ENCODE measurements around the gene CEBPZOS. TPM values are rescaled to one million over a fixed set of nuclear protein-coding genes. Genes with fewer than 3 reads are reported as not detected.

The CEBPZOS gene
- polyA plus RNA-seq, 1 experiment, result 24.6 TPM

GRCh38 chr2:37243435-37243834 lies 47.1 kb downstream of the CEBPZOS start:
- no peak for DNase-seq (ENCODE audit: low read depth)
- CTCF ChIA-PET, result interaction anchor here (0.5 kb wide), 1 partner anchor 1322 kb away, joined by 3 read pairs; no protein-coding TSS in a partner anchor
- Histone ChIP-seq H3K27me3 (ENCODE audit: control insufficient read depth, insufficient read depth, low read length) (no peaks in the 10 kb centered on the region), H3K36me3 (ENCODE audit: control insufficient read depth, insufficient read depth, low read length) (peaks cover 5% of the 10 kb centered on the region; the same call in 1 of the 2 replicates), H3K4me3 (ENCODE audit: low read depth, low read length) (no peak overlapping the region)
- POLR2A ChIA-PET, result no interaction called here
- TF ChIP-seq CTCF (IDR thresholded peaks at IDR 0.05; ENCODE audit: insufficient read depth, low read depth, low read length), result no peak

- Histone ChIP-seq H3K36me3 (ENCODE audit: control insufficient read depth, insufficient read depth, low read length) (peaks cover 5% of the 10 kb centered on the region; the same call in 1 of the 2 replicates), H3K4me3 (ENCODE audit: low read depth, low read length) (no peak overlapping the region), H3K27me3 (ENCODE audit: control insufficient read depth, insufficient read depth, low read length) (no peaks in the 10 kb centered on the region)
- TF ChIP-seq CTCF (IDR thresholded peaks at IDR 0.05; ENCODE audit: insufficient read depth, low read depth, low read length), result no peak
- CTCF ChIA-PET, result interaction anchor here (0.5 kb wide), 1 partner anchor 1321 kb away, joined by 3 read pairs; no protein-coding TSS in a partner anchor
- DNase-seq (ENCODE audit: low read depth), result no peak
- POLR2A ChIA-PET, result no interaction called here
Measured at GRCh38 chr2:37244017-37244416, 47.7 kb downstream of the CEBPZOS start.

GRCh38 chr2:37244755-37245154 lies 48.5 kb downstream of the CEBPZOS start:
- DNase-seq (ENCODE audit: low read depth), result no peak
- Histone ChIP-seq H3K27me3 (ENCODE audit: control insufficient read depth, insufficient read depth, low read length) (no peaks in the 10 kb centered on the region), H3K4me3 (ENCODE audit: low read depth, low read length) (no peak overlapping the region), H3K36me3 (ENCODE audit: control insufficient read depth, insufficient read depth, low read length) (peaks cover 3% of the 10 kb centered on the region; the same call in 1 of the 2 replicates)
- POLR2A ChIA-PET, result no interaction called here
- no peak for TF ChIP-seq CTCF (IDR thresholded peaks at IDR 0.05; ENCODE audit: insufficient read depth, low read depth, low read length)
- CTCF ChIA-PET, result no interaction called here

GRCh38 chr2:37246205-37246604 lies 49.9 kb downstream of the CEBPZOS start:
- TF ChIP-seq CTCF (IDR thresholded peaks at IDR 0.05; ENCODE audit: insufficient read depth, low read depth, low read length), result no peak

GRCh38 chr2:37250869-37251740 lies 54.8 kb downstream of the CEBPZOS start:
- TF ChIP-seq CTCF (IDR thresholded peaks at IDR 0.05; ENCODE audit: insufficient read depth, low read depth, low read length), result no peak
- no peak for DNase-seq (ENCODE audit: low read depth)
- ChIA-PET CTCF (no interaction called here), POLR2A (no interaction called here)
- Histone ChIP-seq H3K27me3 (ENCODE audit: control insufficient read depth, insufficient read depth, low read length) (no peaks in the 10 kb centered on the region), H3K36me3 (ENCODE audit: control insufficient read depth, insufficient read depth, low read length) (peaks cover 2% of the 10 kb centered on the region; the same call in 1 of the 2 replicates), H3K4me3 (ENCODE audit: low read depth, low read length) (no peak overlapping the region)

More at GRCh38 chr2:37246205-37246604, 49.9 kb downstream of the CEBPZOS start:
- H3K27me3 ChIP-seq (ENCODE audit: control insufficient read depth, insufficient read depth, low read length), result no peaks in the 10 kb centered on the region
- peaks cover 3% of the 10 kb centered on the region; the same call in 1 of the 2 replicates for H3K36me3 ChIP-seq (ENCODE audit: control insufficient read depth, insufficient read depth, low read length)
- no peak for DNase-seq (ENCODE audit: low read depth)
- no peak overlapping the region for H3K4me3 ChIP-seq (ENCODE audit: low read depth, low read length)
- ChIA-PET POLR2A (no interaction called here), CTCF (no interaction called here)

Other genes starting within 250 kb of the CEBPZOS start
- 8.5 and 18.0 TPM in 2 replicates for gene STRN, start 230.0 kb upstream of the CEBPZOS start, polyA plus RNA-seq (2011; rRNA removed)
- gene HEATR5B, start 112.1 kb upstream of the CEBPZOS start, polyA plus RNA-seq (2011; rRNA removed), result 10.4 and 17.3 TPM in 2 replicates
- gene GPATCH11, start 112.0 kb upstream of the CEBPZOS start, polyA plus RNA-seq (2011; rRNA removed), result 2.0 and 4.0 TPM in 2 replicates
- gene EIF2AK2, start 39.5 kb upstream of the CEBPZOS start, polyA plus RNA-seq (2011; rRNA removed), result 9.3 and 18.6 TPM in 2 replicates
- not detected in 2 replicates for gene SULT6B1, start 7.8 kb upstream of the CEBPZOS start, polyA plus RNA-seq (2011; rRNA removed)
- gene CEBPZ, start 35.1 kb downstream of the CEBPZOS start, polyA plus RNA-seq (2011; rRNA removed), result 3.7 and 9.0 TPM in 2 replicates
- gene NDUFAF7, start 35.2 kb downstream of the CEBPZOS start, polyA plus RNA-seq (2011; rRNA removed), result 9.5 and 17.3 TPM in 2 replicates
- gene PRKD3, start 128.3 kb downstream of the CEBPZOS start, polyA plus RNA-seq (2011; rRNA removed), result 12.7 and 21.9 TPM in 2 replicates
- 15.9 and 18.1 TPM in 2 replicates for gene QPCT, start 148.1 kb downstream of the CEBPZOS start, polyA plus RNA-seq (2011; rRNA removed)